Renal cortex interstitium (tissue), 11 donors: ENCODE data around the gene LCN10. TPM values are rescaled to one million over a fixed set of nuclear protein-coding genes. Genes with fewer than 3 reads are reported as not detected.
A peak's percentile ranks its signal among the peaks of the same experiment; 100 is the strongest.
"Not testable (repeated sequence)": the region's sequence is repeated elsewhere in the genome, so short reads cannot be mapped to it uniquely, and the experiment has no call there.

Experiments
- DNase-seq, 11 donors: peaks; one replicate each; pipeline ENCODE4 v3.0.0-alpha.2; 2013; ENCODE audit warnings: low read depth in 9 of 11, low spot score in 4 of 11; ENCODE audit errors: extremely low read depth in 1 of 11
- polyA plus RNA-seq, 3 donors: library from polyadenylated mRNA; unstranded; fragments of 120-200 nt; gene quantifications; one replicate each; pipeline ENCODE4 v1.2.1, GENCODE V29; 2013; ENCODE audit not compliant: insufficient read length in 3 of 3

Gene LCN10
- polyA plus RNA-seq, 3 donors: 0.95 to 2.8 (median 2.5) TPM

GRCh38 chr9:136712690-136713544, 29.8 kb downstream of the LCN10 start:
- no peak for DNase-seq

- DNase-seq: peak in 1 of 11 donors; percentile 60
These were observed 30.7 kb downstream of the LCN10 start, which contains the start of gene DIPK1B for GRCh38 chr9:136711751-136712689. Gene DIPK1B (plus strand): TSS chr9:136712572. CDS start chr9:136712666, 94 bp downstream.

GRCh38 chr9:136711219-136711648, 31.5 kb downstream of the LCN10 start:
- DNase-seq: not testable (repeated sequence)

- no peak for DNase-seq
These were observed 32.2 kb downstream of the LCN10 start for GRCh38 chr9:136710543-136710942.

- no peak for DNase-seq
These were observed 33.2 kb downstream of the LCN10 start for GRCh38 chr9:136709454-136710109.

- DNase-seq: no peak
These were observed 34.8 kb downstream of the LCN10 start for GRCh38 chr9:136707849-136708517.

- no peak for DNase-seq
These were observed 35.7 kb downstream of the LCN10 start for GRCh38 chr9:136707011-136707410.

GRCh38 chr9:136705564-136705963, 37.2 kb downstream of the LCN10 start:
- DNase-seq: no peak

- DNase-seq: not testable (repeated sequence)
These were observed 38.0 kb downstream of the LCN10 start for GRCh38 chr9:136704741-136705140.

GRCh38 chr9:136703276-136703860, 39.4 kb downstream of the LCN10 start:
- DNase-seq: no peak

- no peak for DNase-seq
These were observed 41.1 kb downstream of the LCN10 start for GRCh38 chr9:136701668-136702053.

- DNase-seq: no peak
These were observed 41.6 kb downstream of the LCN10 start for GRCh38 chr9:136700959-136701667.

- no peak for DNase-seq
These were observed 42.4 kb downstream of the LCN10 start for GRCh38 chr9:136700304-136700703.

GRCh38 chr9:136698635-136699246, 44.0 kb downstream of the LCN10 start:
- no peak for DNase-seq

GRCh38 chr9:136697821-136698526, 44.8 kb downstream of the LCN10 start:
- no peak for DNase-seq

- DNase-seq: no peak
These were observed 45.5 kb downstream of the LCN10 start for GRCh38 chr9:136697146-136697820.
